H9 (cell line): Measurements from ENCODE around the gene LYRM2. TPM values are rescaled to one million over a fixed set of nuclear protein-coding genes. Genes with fewer than 3 reads are reported as not detected.

Source experiments
- DNase-seq: peaks from one replicate; pipeline ENCODE4 v3.0.0-alpha.2; 2017
- H2AFZ ChIP-seq: one replicate; pipeline ENCODE4 v1.6.1; 2013; ENCODE audit warnings: mild to moderate bottlenecking, low read length, control low read depth, moderate library complexity
- H2AK5ac ChIP-seq: 2 replicates; pipeline ENCODE4 v1.6.1; 2013; ENCODE audit warnings: low read length, control low read depth, mixed read lengths; ENCODE audit not compliant: insufficient read length
- H2BK120ac ChIP-seq: one replicate; pipeline ENCODE4 v1.6.1; 2013; ENCODE audit warnings: low read depth, mild to moderate bottlenecking, low read length, control low read depth, inconsistent platforms; ENCODE audit not compliant: poor library complexity, severe bottlenecking
- H2BK12ac ChIP-seq: 2 replicates; pipeline ENCODE4 v1.6.1; 2013; ENCODE audit warnings: low read length, control low read depth, mixed read lengths, low read depth; ENCODE audit not compliant: insufficient read length
- H2BK15ac ChIP-seq: 2 replicates; pipeline ENCODE4 v1.6.1; 2013; ENCODE audit warnings: low read depth, low read length, control low read depth
- H2BK20ac ChIP-seq: one replicate; pipeline ENCODE4 v1.6.1; 2013; ENCODE audit warnings: low read depth, mild to moderate bottlenecking, low read length, control low read depth, inconsistent platforms; ENCODE audit not compliant: poor library complexity, severe bottlenecking
- H2BK5ac ChIP-seq: 2 replicates; pipeline ENCODE4 v1.6.1; 2013; ENCODE audit warnings: low read length, control low read depth, mixed read lengths; ENCODE audit not compliant: insufficient read length
- H3K14ac ChIP-seq: 2 replicates; pipeline ENCODE4 v1.6.1; 2013; ENCODE audit warnings: low read length, control low read depth; ENCODE audit not compliant: insufficient read depth
- H3K18ac ChIP-seq: 2 replicates; pipeline ENCODE4 v1.6.1; 2013; ENCODE audit warnings: low read depth, mild to moderate bottlenecking, mixed read lengths, low read length, control low read depth; ENCODE audit not compliant: insufficient read length
- H3K23ac ChIP-seq: 2 replicates; pipeline ENCODE4 v1.6.1; 2013; ENCODE audit warnings: low read length, control low read depth, mixed read lengths, low read depth; ENCODE audit not compliant: insufficient read length
- H3K23me2 ChIP-seq: 2 replicates; pipeline ENCODE4 v1.6.1; 2013; ENCODE audit warnings: low read depth, mild to moderate bottlenecking, mixed read lengths, low read length, control low read depth; ENCODE audit not compliant: insufficient read length, poor library complexity, severe bottlenecking
- H3K27ac ChIP-seq: 2 replicates; pipeline ENCODE4 v1.5.1; 2013; ENCODE audit warnings: low read length, control low read depth, mixed read lengths, low read depth; ENCODE audit not compliant: insufficient read length
- H3K27me3 ChIP-seq: 2 replicates; pipeline ENCODE4 v1.6.1; 2013; ENCODE audit warnings: low read length, control low read depth, inconsistent platforms; ENCODE audit not compliant: insufficient read depth
- H3K4ac ChIP-seq: 2 replicates; pipeline ENCODE4 v1.6.1; 2013; ENCODE audit warnings: low read depth, mild to moderate bottlenecking, control low read depth, inconsistent platforms, low read length, moderate library complexity
- H3K4me1 ChIP-seq: 2 replicates; pipeline ENCODE4 v1.6.1; 2013; ENCODE audit warnings: low read length, control low read depth, inconsistent platforms; ENCODE audit not compliant: insufficient read depth
- H3K4me2 ChIP-seq: 2 replicates; pipeline ENCODE4 v1.6.1; 2013; ENCODE audit warnings: low read length, control low read depth, mixed read lengths; ENCODE audit not compliant: insufficient read length, insufficient read depth
- H3K56ac ChIP-seq: 2 replicates; pipeline ENCODE4 v1.6.1; 2013; ENCODE audit warnings: low read depth, mild to moderate bottlenecking, mixed read lengths, low read length, control low read depth; ENCODE audit not compliant: insufficient read length
- H3K79me1 ChIP-seq: 2 replicates; pipeline ENCODE4 v1.6.1; 2013; ENCODE audit warnings: low read depth, mild to moderate bottlenecking, moderate library complexity, low read length, control low read depth, inconsistent platforms; ENCODE audit not compliant: insufficient read depth, poor library complexity, severe bottlenecking
- H3K79me2 ChIP-seq: 2 replicates; pipeline ENCODE4 v1.6.1; 2013; ENCODE audit warnings: low read length, control low read depth, inconsistent platforms; ENCODE audit not compliant: insufficient read depth
- H3K9ac ChIP-seq: 2 replicates; pipeline ENCODE4 v1.6.1; 2013; ENCODE audit warnings: low read length, control low read depth, mixed read lengths; ENCODE audit not compliant: insufficient read length; ENCODE audit errors: extremely low read depth
- H3K9me3 ChIP-seq: one replicate; pipeline ENCODE4 v1.6.1; 2013; ENCODE audit warnings: low read depth, low read length, inconsistent platforms; ENCODE audit not compliant: control insufficient read depth
- H3T11ph ChIP-seq: one replicate; pipeline ENCODE4 v1.6.1; 2013; ENCODE audit warnings: mild to moderate bottlenecking, low read length, control low read depth, inconsistent platforms
- H4K20me1 ChIP-seq: one replicate; pipeline ENCODE4 v1.6.1; 2013; ENCODE audit not compliant: control insufficient read depth, insufficient read length, insufficient read depth
- H4K5ac ChIP-seq: 2 replicates; pipeline ENCODE4 v1.6.1; 2013; ENCODE audit warnings: low read depth, mild to moderate bottlenecking, mixed read lengths, low read length, control low read depth; ENCODE audit not compliant: insufficient read length
- H4K8ac ChIP-seq: replicated peaks from 2 replicates; pipeline ENCODE4 v1.6.1; 2013; ENCODE audit warnings: low read length, control low read depth, mixed read lengths, low read depth; ENCODE audit not compliant: insufficient read length
- H4K91ac ChIP-seq: 2 replicates; pipeline ENCODE4 v1.6.1; 2013; ENCODE audit warnings: low read depth, mild to moderate bottlenecking, moderate library complexity, mixed read lengths, low read length, control low read depth; ENCODE audit not compliant: insufficient read length
- H3K27ac Mint-ChIP-seq, 3 experiments: 2 replicates in 2 of 3; 3 replicates in 1 of 3; pipeline ENCODE4 v1.8.0; 2020 to 2021; ENCODE audit warnings: mixed read lengths in 3 of 3, mild to moderate bottlenecking in 1 of 3, moderate library complexity in 1 of 3
- H3K27me3 Mint-ChIP-seq: 2 replicates; pipeline ENCODE4 v1.8.0; 2021; ENCODE audit warnings: low read depth, mild to moderate bottlenecking, moderate library complexity, mixed read lengths
- H3K36me3 Mint-ChIP-seq, 3 experiments: 2 replicates in 2 of 3; 3 replicates in 1 of 3; pipeline ENCODE4 v1.8.0; 2020 to 2021; ENCODE audit warnings: low read depth in 3 of 3, mixed read lengths in 3 of 3; ENCODE audit not compliant: insufficient read depth in 1 of 3
- H3K4me1 Mint-ChIP-seq, 2 experiments: 2 replicates each; pipeline ENCODE4 v1.8.0; 2020; ENCODE audit warnings: mixed read lengths in 2 of 2
- H3K4me3 Mint-ChIP-seq, 2 experiments: 2 replicates in 1 of 2; 3 replicates in 1 of 2; pipeline ENCODE4 v1.8.0; 2020 to 2021; ENCODE audit warnings: mild to moderate bottlenecking in 2 of 2, mixed read lengths in 2 of 2, moderate library complexity in 1 of 2
- H3K9me3 Mint-ChIP-seq, 2 experiments: 2 replicates in 1 of 2; 3 replicates in 1 of 2; pipeline ENCODE4 v1.8.0; 2020; ENCODE audit warnings: mild to moderate bottlenecking in 2 of 2, mixed read lengths in 2 of 2, moderate library complexity in 1 of 2
- CTCF ChIP-seq: fragments of 200-600 bp; sonication (generic); conservative IDR thresholded peaks from 3 replicates; pipeline ENCODE4 v1.8.0; 2021; ENCODE audit warnings: antibody characterized with exemption, mild to moderate bottlenecking
- WGBS: extraction: QIAGEN DNeasy Blood & Tissue Kit; methylation state at CpG from one replicate; pipeline ENCODE4 v1.1.7; 2013; ENCODE audit warnings: missing lambda C conversion rate, low lambda C conversion rate, mixed read lengths; ENCODE audit not compliant: insufficient read length; ENCODE audit errors: extremely low coverage; 5-methylcytosine and 5-hydroxymethylcytosine counted together
- total RNA-seq: library from RNA; stranded (reverse); gene quantifications from 2 replicates; pipeline ENCODE4 v1.2.1, GENCODE V29; 2021

The LYRM2 gene
- total RNA-seq, 1 experiment from 2014 or later, result 29.8 TPM

GRCh38 chr6:89596484-89596883, 42.1 kb downstream of the LYRM2 start:
- H3K56ac ChIP-seq, result no peak overlapping the region
- no peak overlapping the region for H2AFZ ChIP-seq
- H3K79me2 ChIP-seq, result no peaks in the 10 kb centered on the region
- H3T11ph ChIP-seq, result no peak overlapping the region
- H4K5ac ChIP-seq, result no peak overlapping the region
- no peak overlapping the region for H3K18ac ChIP-seq
- H2BK120ac ChIP-seq, result no peak overlapping the region
- no peaks in the 10 kb centered on the region for H3K27me3 Mint-ChIP-seq
- 0 out of 4 replicates have a peak, but pooled peaks cover 0 to 4% of the 10 kb centered on the region in 2 experiments for H3K4me1 Mint-ChIP-seq
- no peak overlapping the region for H4K8ac ChIP-seq
- no peak for DNase-seq
- no peak for TF ChIP-seq CTCF
- no peaks in the 10 kb centered on the region for H3K9me3 Mint-ChIP-seq
- no peak overlapping the region for H2BK5ac ChIP-seq
- no peak overlapping the region for H3K23ac ChIP-seq
- no peak overlapping the region for H3K9ac ChIP-seq
- H2BK15ac ChIP-seq, result no peak overlapping the region
- H2AK5ac ChIP-seq, result no peak overlapping the region
- no peak overlapping the region for H2BK12ac ChIP-seq
- no peak overlapping the region for H4K91ac ChIP-seq
- H3K9me3 ChIP-seq, result no peaks in the 10 kb centered on the region
- no peaks in the 10 kb centered on the region for H3K23me2 ChIP-seq
- no peak overlapping the region for H3K27ac Mint-ChIP-seq
- no peak overlapping the region for H3K4ac ChIP-seq
- H3K27me3 ChIP-seq, result no peaks in the 10 kb centered on the region
- no peaks in the 10 kb centered on the region for H3K79me1 ChIP-seq
- H3K27ac ChIP-seq, result no peak overlapping the region
- no peak overlapping the region for H3K4me3 Mint-ChIP-seq
- no peaks in the 10 kb centered on the region for H3K4me1 ChIP-seq
- no peaks in the 10 kb centered on the region for H3K36me3 Mint-ChIP-seq
- no peaks in the 10 kb centered on the region for H4K20me1 ChIP-seq
- H2BK20ac ChIP-seq, result no peak overlapping the region
- no peak overlapping the region for H3K14ac ChIP-seq
- WGBS, result no CpG with 5 or more reads among the region's 1 CpG
- no peak overlapping the region for H3K4me2 ChIP-seq
